NOMO-1 treated with dmso at 0.1 percent for 144 hours (cell line): Measurements from ENCODE around the gene SOX6.

Source experiments
- DNase-seq: peaks from one replicate; lab custom pipeline; 2025; ENCODE audit not compliant: unreplicated experiment; lab: John Stamatoyannopoulos, UW

SOX6 gene

DNA sequence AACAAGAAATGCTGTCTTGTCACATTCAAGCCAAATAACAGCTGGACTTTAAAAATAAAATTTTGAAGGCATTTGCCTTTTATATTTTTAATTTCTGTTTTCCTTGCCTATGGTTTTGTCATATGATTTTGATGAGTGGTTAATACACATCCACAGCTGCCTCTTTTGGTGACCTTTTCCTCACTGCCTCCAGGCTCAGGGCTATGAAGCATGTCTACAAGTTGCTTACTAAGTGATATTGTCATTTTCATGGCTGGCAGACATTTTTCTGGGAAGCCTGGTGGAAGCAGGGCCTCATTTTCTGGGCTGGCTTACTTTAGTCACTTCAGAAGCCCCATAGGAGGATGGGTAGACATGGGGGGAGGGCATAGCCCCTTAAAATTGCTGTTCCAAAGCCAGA lies 344.9 kb downstream of the SOX6 start:
- no peak for DNase-seq

DNA sequence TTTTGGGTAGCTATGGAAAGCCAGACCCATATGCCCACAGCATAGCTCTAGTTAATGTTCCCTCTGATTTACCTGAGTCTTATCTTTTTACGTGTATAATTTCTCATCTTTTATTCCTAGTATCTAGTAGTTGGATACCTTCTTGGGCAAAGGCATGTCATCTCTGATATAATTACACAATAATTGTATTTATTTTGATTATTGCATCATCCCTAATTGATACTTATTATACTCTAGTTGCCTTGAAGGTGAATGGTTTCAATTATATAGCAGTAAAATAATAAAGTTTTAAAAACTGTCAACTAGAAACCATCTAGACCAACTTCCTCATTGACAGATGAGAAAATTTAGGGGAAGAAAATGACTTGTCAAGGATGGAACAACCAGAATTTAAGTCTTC lies 347.3 kb downstream of the SOX6 start:
- DNase-seq: no peak

DNA sequence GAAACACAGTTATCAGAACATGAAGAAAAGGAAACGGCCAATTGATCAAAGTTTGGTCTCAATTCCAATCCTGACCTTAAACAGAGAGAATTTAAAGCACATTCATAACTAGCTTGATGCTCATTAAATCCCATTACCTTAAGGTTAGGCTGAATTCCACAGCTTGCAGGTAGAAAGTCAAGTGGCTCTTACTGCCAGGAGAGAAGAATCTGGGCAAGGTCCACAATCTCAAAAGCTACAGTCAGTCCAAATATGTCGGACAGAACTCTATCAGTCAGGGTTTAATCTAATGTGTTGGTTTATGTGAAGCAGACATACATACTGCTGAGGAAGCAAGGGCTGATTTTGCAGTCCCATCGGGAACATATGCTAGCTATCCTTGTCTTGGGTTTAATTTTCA lies 348.8 kb downstream of the SOX6 start:
- DNase-seq: no peak

DNA sequence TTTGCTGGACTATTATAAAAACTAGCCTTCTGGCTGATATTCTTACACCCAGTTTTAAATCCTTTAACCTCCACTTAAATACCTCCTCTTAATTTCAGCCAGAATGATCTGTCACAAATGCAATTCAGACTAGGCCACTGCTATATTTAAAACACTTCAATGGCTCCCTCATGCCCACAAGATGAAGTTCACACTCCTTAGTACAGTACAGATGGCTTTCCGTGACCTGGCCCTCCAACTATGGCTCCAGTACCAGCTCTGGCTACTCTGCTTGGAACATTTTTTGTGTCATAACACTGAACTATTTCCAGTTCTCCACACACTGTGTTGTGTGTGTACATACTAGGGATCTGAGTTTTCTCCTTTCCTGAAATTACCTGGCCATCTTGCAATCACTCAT lies 353.4 kb downstream of the SOX6 start:
- DNase-seq: no peak

DNA sequence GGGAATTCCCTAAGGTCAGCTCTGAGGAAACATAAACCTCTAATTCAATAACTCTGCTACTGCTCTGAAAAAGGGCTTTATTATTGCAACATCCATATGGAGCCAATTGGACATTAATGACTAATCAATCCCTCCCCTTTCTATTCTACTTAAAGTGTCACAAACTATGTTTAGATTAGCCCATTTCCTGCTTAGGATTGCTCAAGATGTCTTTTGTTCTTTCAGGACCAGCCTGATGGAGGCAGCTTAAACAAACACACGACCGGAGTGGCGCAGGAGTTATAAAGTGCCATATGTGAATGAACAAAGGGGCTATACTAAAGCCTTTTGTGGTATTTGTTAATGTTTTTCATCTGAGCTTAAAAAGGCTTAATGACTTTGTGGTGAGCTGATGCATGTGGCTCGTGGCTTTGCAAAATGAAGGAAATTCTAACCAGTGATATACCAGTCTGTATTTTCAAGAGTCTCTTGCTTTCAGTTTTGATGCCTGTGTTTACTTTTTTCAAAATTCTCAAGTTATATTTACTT lies 354.4 kb downstream of the SOX6 start:
- DNase-seq: peak; percentile 6

DNA sequence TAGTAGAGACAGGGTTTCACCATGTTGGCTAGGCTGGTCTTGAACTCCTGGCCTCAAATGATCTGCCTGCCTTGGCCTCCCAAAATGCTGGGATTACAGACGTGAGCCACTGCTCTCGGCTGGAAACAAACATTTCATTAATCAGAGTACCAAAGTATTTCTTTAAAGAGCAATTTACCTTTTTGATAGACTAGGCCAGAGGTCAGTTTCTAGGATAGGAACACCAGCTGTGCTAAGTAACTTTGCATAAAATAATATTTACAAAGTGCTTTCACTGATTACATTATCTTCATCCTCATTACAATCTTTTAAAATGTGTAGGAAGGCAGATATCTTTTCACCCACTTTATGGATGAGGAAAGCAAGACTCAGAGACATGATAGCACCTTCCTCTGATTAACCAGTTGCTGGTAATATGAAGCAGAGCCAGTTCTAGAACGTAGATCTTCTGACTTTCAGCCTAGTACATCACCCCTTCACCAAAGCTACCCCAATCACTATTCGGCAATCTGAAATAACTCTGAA lies 355.2 kb downstream of the SOX6 start:
- DNase-seq: no peak

DNA sequence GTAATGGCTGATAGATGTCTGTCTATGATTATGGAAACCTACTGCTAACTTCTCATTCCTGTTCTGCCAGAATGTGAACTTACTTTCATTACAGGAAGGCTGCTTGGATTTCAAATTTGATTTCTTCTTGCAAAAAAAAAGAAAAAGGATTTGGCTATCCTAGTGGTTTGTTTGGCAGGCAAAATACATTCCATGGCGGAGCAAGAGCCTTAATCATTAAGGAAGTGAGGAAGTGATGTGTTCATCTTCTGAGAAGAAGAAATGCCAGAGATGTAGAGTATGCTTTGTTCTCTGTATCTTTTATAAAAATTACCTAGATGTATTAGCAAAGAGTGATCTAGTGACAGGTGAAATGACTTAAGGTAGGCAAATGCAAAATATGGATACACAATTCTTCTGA lies 356.3 kb downstream of the SOX6 start:
- no peak for DNase-seq

DNA sequence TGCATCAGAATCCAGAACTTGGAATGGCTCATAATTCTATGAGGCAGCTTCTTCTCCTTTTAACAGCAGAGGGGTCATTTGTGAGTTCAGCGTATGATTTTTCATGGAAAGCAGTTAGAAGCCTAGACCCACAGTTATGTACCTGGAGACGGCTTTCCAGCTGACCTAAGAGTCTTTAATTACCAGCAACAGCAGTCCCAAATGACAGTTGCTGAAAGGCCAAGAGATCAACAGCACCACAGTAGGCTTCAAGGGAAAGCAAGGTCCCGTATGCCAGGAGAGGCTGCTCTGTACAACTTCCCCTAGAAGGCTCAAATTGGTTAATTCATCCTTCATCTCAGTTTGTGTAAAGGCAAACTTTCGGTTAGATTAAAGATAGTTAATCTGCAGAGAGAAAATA lies 363.0 kb downstream of the SOX6 start:
- DNase-seq: no peak

DNA sequence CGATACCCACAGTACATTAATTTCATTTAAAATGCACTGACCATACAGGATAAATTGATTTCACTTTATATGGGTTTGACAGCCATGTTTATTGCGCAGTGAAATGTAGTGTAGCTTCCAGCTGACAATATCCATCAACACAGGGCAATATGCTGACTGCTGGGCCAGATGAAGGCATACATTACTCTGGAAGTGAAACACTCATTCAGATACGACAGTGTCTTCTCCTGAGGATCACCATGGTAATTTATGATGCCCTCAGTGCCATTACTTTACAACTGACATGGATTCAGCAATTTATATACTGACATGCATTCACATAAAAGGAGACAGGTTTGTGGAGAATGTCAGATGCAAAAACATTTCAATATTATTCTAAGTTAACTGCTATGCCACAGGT lies 365.1 kb downstream of the SOX6 start:
- DNase-seq: no peak

DNA sequence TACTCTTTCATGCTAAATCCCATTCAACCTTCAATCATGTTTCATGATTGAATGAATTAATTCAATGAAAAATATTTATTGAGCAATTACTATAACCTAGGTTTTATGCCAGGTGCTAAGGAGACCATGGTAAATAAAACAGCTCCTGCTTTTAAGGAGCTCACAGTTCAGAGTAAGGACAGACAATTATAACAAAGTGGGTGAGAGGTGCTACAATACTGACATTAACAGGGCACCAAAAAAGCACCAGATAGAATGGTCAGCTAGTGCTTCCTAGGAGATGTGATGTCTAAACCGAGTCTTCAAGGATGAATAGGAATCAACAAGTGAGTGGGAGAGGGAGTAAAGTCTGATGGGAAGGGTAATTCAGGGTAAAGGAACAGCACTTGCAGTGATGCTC lies 366.7 kb downstream of the SOX6 start:
- no peak for DNase-seq

DNA sequence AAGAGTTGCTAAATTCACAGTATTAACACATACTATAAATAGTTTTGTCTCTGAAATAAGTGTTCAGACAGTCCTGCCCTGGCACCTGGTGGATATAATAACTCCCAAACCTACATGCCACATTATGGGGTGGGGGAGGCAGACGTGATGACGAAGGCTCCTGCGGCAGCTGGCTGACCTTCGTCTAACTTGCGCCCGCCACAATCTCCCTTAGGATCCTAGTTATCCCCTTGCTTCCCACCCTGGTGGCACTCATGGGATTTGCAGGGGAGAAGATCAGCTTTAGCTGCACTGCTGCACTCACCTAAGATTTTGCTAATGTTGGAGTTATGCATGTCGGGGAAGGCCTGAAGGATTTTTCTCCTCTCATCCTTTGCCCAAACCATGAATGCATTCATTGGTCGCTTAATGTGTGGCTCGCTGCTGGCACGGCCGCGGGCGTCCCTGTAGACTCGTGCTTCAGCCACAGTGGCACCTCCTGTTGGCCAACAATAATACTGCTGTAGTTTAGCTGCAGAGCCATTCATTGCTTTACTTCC lies 367.6 kb downstream of the SOX6 start:
- DNase-seq: no peak

DNA sequence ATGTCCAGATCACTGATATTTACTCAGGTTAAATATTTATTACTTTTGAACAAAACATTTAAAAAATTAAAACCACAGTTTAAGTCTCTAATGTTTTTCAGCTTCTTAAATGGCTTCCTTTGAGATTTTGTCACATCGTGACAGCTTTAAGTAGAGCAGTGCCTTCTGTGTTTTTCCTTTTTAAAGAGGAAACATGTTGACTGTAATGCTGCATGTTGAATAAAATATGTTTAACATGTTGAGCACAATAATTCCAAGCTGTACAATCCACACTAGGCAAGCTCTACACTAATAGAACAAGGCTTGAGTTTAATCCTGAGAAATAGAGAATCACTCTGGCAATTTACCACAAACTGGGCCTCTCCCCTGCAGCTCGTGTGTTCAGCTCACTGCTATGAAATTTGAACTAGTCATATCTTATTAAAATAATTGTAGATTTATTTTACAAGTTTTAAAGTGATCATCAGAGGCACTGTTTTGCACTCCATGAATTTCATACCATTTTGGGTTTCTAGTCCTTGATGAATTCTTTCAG lies 368.3 kb downstream of the SOX6 start:
- no peak for DNase-seq

DNA sequence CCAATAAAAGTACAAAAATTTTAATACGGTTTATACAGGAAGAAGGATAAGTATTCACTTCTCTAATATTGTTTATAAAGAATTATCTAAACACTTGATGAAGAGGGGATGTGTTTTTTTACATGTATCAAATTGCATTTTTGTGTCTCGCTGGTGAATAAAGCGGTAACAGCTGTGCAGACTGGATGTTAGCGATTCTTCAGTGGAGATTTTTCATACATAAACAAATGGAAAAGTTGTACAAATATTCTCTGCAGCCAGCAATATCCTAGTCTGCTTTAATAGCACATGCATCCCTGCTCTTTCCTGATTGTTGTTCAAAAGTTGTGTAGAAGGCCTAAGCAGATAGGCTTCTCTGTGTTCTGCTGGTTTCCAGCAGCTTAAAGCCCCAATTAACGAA lies 369.3 kb downstream of the SOX6 start:
- DNase-seq: no peak

DNA sequence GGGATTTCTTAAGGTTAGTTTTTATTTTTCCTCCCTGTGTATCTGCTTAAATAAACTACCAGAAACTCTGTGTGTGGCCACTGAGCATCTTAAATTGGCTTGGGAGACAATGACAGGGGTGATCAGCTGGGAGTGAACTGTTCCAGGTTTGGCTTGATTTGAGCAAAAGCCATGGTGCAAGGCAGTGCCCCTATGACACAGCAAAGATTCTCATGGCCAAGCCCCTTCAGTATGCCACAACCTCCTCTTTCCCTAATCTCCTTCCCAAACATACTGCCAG lies 370.5 kb downstream of the SOX6 start:
- DNase-seq: no peak

DNA sequence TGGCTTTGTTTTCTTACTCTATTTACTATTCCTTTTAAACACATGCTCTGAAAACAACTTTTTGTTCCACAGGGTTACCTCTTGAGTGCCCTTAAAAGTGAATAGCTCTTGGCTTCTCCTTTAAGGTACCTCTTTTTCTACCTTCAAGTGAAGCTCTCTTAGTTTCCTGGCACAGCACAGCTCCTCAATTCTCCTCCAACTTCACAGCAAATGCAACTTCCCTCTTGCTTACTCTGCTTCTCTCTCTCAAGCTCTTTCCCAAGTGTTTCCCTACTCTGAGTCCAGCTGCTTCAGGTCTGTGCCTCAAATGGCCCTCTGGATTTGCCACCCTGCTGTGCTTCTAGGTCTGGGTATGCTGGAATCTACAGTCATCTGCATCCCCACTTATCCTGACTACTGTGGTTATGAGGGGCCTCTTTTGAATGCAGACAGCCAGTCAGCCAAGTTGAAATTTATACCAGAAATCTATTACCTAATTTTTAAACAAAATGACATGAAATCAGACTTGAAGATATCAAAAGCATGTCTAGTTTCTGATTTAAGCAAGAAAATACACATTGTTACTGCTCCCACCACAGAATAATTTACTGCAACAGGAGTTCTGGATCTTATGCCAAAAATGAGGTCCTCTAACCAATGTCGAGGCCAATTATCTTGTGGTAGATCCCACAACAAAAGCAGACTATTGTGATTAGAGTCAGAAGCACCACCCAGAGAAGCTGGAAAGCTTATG lies 371.1 kb downstream of the SOX6 start:
- no peak for DNase-seq

DNA sequence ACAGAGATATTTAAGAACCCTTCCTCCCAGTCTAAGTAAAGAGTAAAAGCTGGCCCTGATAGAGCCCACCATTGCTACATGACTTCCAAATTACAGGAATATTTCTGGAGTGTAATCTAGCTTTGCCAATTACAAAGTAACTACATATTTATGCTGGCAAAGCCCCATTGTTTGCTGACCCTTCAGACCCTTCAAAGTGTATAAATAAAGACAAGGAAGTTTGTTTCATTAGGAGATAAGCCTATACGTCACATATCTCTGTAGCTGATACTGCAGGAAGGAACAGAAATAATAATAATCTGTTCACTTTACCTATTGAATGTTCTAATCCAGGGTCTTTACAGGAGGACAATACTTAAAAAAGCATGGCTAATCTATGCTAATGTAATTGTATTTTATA lies 375.1 kb downstream of the SOX6 start:
- DNase-seq: no peak

DNA sequence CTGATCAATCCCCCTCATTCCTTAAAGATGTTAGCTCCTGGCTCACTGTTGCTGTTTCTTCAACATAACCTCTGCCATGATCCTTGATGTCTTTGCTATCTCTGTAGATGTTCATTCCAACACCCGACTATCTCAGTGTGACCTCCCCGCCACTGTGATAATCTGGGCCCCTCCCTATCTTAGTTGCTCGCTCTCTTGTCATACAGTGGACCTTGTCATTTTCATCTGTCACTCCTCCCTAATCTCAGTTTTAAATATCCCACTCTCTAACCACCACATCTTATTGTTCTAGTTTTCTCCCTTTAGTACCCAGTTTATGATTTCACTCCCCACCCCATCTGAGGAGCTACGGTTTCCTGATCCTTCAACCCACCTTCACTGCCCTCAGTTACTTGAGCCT lies 379.2 kb downstream of the SOX6 start:
- no peak for DNase-seq

DNA sequence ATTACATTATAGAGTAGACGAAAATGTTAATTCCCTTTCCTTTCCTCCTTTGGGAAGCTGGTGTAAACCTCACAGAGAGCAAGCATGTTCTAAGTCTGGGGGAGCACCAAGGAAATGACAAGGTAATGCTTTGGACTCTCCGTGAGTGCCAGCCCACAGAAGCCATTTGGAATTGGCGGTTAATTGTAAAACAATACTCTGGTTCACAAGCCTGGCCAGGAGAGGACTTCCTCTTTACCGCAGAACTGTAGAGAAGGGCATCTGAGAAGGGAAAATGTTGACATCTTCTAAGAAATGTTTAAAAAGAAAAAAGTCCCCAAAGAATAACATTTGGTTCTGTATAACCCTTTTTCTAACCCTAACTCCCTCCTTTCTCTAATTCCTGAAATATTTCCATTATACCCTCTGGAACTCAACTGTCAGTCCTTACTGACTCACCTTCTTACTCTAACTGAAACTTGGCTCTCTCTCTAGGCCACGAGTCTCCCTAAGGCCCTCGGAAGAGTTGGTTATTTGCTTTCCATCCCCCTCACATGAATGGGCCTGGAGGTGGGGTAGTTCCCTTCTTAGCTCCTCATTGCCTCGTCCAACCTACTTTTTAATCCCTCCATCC lies 379.8 kb downstream of the SOX6 start:
- DNase-seq: no peak

DNA sequence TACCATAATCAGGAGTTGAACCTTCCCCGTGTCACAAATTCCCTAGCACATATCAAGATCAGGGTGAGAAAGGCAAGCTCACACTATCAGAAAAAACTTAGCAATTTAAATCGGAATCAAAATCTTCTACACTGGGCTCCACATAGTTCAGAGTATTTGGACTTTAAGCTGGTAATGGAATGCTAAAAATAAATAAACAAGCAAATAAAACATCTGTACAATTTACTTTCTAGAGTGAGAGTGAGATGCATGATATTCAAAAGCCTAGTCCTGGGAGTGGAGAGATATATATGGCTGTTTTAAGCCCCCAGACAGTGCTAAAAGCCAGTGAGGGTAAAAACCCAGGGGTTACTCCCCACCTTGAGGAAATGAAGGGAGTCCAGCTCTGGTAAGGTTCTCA lies 380.6 kb downstream of the SOX6 start:
- no peak for DNase-seq

DNA sequence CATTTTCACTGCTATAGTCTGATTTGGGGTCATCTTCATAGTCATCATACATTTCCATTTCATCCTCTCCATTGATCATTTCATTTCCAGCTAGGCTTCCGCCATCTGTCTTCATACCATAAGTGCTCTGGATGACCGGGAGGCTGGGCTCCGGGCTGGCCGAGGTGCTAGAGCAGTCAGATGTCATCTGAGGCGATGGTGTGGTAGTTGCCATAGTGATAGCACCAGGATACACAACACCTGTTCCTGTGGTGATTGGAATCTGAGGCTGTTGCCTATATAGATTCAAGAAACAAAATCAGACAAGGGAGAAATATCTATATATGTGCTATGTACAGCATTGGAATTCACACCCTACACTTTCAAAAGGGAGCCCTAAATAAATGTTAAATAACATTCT lies 383.5 kb downstream of the SOX6 start:
- no peak for DNase-seq

DNA sequence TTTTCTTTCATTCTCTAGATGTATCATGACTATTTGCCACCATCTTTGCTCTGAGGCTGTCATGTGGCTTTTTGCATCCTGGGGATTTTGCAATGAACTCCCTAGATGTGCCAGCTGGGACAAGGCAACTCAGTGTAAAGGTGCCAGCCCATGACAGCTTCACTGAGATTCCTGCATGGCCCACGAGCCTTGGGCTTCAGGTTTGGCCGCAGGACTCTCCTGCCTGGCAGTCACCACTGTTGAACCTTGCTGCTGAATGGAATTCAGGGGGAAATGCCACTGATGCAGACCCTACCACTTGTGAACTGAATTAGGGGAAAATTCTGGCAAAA lies 385.2 kb downstream of the SOX6 start:
- no peak for DNase-seq

DNA sequence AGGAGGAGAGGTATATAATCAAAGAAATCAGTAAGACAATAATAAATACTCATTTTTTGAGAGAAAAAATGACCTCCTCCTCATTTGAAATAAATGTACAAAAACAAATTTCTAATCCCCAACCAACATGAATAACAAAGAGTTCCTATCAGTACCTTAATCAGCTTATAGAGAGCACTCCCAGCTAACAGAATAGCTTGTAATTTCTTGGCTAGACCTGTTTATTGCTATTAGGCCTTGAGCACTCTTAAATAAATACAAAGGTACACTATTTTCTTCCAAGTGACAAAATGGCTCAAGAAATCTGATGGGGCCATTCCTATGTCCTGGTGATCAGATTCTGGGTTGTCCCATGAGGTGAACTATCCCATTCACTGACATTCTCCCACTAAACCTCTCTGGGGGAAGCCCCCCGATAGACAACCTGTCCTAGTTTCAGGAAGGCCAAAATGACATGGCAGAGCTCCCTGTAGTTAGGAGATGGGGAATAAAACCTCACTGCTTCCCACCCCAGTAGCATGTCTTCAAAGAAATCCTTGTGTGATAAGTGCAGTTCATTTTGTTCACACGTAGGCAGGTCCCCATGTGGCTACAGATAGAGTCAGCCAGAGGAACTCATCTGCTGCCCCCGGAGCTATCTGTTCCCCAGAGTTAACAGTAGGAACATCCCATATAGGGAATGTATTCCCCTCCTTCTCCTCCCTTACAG lies 385.7 kb downstream of the SOX6 start:
- DNase-seq: no peak
